A549 (cell line): ENCODE results near the gene FOXP3. TPM values are rescaled to one million over a fixed set of nuclear protein-coding genes. Genes with fewer than 3 reads are reported as not detected.

Experiments used
- ATAC-seq, 2 experiments: fragments of 200-7000 bp in 1 of 2; fragments of >200 bp in 1 of 2; cut with Nextera tagmentation in 1 of 2; cut with Tn5 transposase in 1 of 2; 3 replicates each; pipeline versions ENCODE4 v1.8.0 to v1.9.1; 2018 to 2020; ENCODE audit warnings: mild to moderate bottlenecking in 1 of 2, moderate library complexity in 1 of 2
- CTCF ChIA-PET: fragments of 300-600 bp; sonication (Branson Sonifier 250); formaldehyde crosslinking; extraction: SDS; loops from one replicate; lab custom pipeline; 2021; ENCODE audit warnings: antibody characterized with exemption, inconsistent platforms; lab: Yijun Ruan, JAX
- POLR2A ChIA-PET: fragments of 350-600 bp; formaldehyde crosslinking; extraction: SDS; loops from one replicate; lab custom pipeline; 2021; ENCODE audit warnings: antibody characterized with exemption, inconsistent platforms; lab: Yijun Ruan, JAX
- DNase-seq, 2 experiments: peaks; one replicate each; pipeline versions ENCODE4 v3.0.0 to v3.0.0-alpha.2; 2011 to 2016; ENCODE audit warnings: low read depth in 1 of 2, low spot score in 1 of 2
- FAIRE-seq: peaks from 2 replicates; lab custom pipeline; 2011; peaks lifted over from hg19 to GRCh38; lab: Jason Lieb, UNC
- H3K27ac ChIP-seq, 2 experiments: fragments of >200 bp; sonication (Bioruptor Twin); formaldehyde crosslinking; 3 replicates each; pipeline ENCODE4 v1.5.1; 2016 to 2017
- H3K4me1 ChIP-seq: fragments of >200 bp; sonication (Bioruptor Twin); formaldehyde crosslinking; 3 replicates; pipeline ENCODE4 v1.6.1; 2016
- H3K4me2 ChIP-seq: fragments of >200 bp; sonication (Bioruptor Twin); formaldehyde crosslinking; 3 replicates; pipeline ENCODE4 v1.6.1; 2016
- H3K4me3 ChIP-seq: fragments of >200 bp; sonication (Bioruptor Twin); formaldehyde crosslinking; 3 replicates; pipeline ENCODE4 v1.5.1; 2016
- H3K9me3 ChIP-seq: fragments of >200 bp; sonication (Bioruptor Twin); formaldehyde crosslinking; 3 replicates; pipeline ENCODE4 v1.6.1; 2016
- CBX8 ChIP-seq: fragments of 200-600 bp; sonication (generic); IDR thresholded peaks from 2 replicates; pipeline ENCODE4 v1.6.1; 2016
- CHD4 ChIP-seq: fragments of 200-600 bp; sonication (generic); IDR thresholded peaks from 2 replicates; pipeline ENCODE4 v1.6.1; 2016; ENCODE audit warnings: antibody characterized with exemption, mild to moderate bottlenecking, borderline replicate concordance
- EHF ChIP-seq: fragments of 250-450 bp; sonication (Bioruptor Pico); IDR thresholded peaks from 2 replicates; pipeline ENCODE4 v1.5.0; 2020; ENCODE audit warnings: mild to moderate bottlenecking
- EP300 ChIP-seq, 2 experiments: fragments of >200 bp; sonication (Bioruptor Twin); formaldehyde crosslinking; IDR thresholded peaks; 2 replicates in 1 of 2; 3 replicates in 1 of 2; pipeline ENCODE4 v1.6.1; 2016 to 2017
- ESRRA ChIP-seq: fragments of 150-350 bp; IDR thresholded peaks from 2 replicates; pipeline ENCODE4 v1.6.1; 2014; ENCODE audit warnings: mild to moderate bottlenecking, low read length, borderline replicate concordance
- FOSB ChIP-seq: fragments of 250-450 bp; sonication (Bioruptor Pico); IDR thresholded peaks from 2 replicates; pipeline ENCODE4 v1.5.0; 2020; ENCODE audit warnings: mild to moderate bottlenecking, moderate library complexity
- HEYL ChIP-seq: fragments of 250-450 bp; sonication (Bioruptor Pico); IDR thresholded peaks from 2 replicates; pipeline ENCODE4 v1.8.0; 2021; ENCODE audit warnings: mild to moderate bottlenecking, moderate library complexity
- HOXB13 ChIP-seq: fragments of 250-450 bp; sonication (Bioruptor Pico); IDR thresholded peaks from 2 replicates; pipeline ENCODE4 v1.5.0; 2020; ENCODE audit warnings: low read depth, mild to moderate bottlenecking, moderate library complexity
- JUN ChIP-seq, 2 experiments: fragments of >200 bp; sonication (Bioruptor Twin); formaldehyde crosslinking; IDR thresholded peaks; 2 replicates in 1 of 2; 3 replicates in 1 of 2; pipeline ENCODE4 v1.6.1; 2016 to 2017
- MAFK ChIP-seq: fragments of 450-650 bp; IDR thresholded peaks from 2 replicates; pipeline ENCODE4 v1.6.1; 2014; ENCODE audit not compliant: partially characterized antibody
- MYC ChIP-seq: IDR thresholded peaks from 2 replicates; pipeline ENCODE4 v1.6.1; 2012; ENCODE audit warnings: mild to moderate bottlenecking, inconsistent platforms, low read length, improper control_type of control experiment, borderline replicate concordance
- NPAS2 ChIP-seq: fragments of 250-450 bp; sonication (Bioruptor Pico); IDR thresholded peaks from 2 replicates; pipeline ENCODE4 v1.8.0; 2022; ENCODE audit warnings: mild to moderate bottlenecking, moderate library complexity, borderline replicate concordance
- PBX3 ChIP-seq: IDR thresholded peaks from 2 replicates; pipeline ENCODE4 v1.6.1; 2012
- PHF8 ChIP-seq: fragments of 200-600 bp; sonication (generic); IDR thresholded peaks from 2 replicates; pipeline ENCODE4 v1.6.1; 2016; ENCODE audit warnings: low read depth, mild to moderate bottlenecking, antibody characterized with exemption, moderate library complexity, borderline replicate concordance
- POLR2AphosphoS2 ChIP-seq: conservative IDR thresholded peaks from 2 replicates; pipeline ENCODE4 v1.6.1; 2012; ENCODE audit warnings: low read length, improper control_type of control experiment, inconsistent platforms
- RFX5 ChIP-seq: fragments of 450-650 bp; IDR thresholded peaks from 2 replicates; pipeline ENCODE4 v1.7.1; 2014; ENCODE audit warnings: antibody characterized with exemption, mild to moderate bottlenecking, moderate library complexity
- SREBF2 ChIP-seq: fragments of 450-650 bp; IDR thresholded peaks from 2 replicates; pipeline ENCODE4 v1.6.1; 2014; ENCODE audit warnings: mild to moderate bottlenecking, moderate library complexity
- TP53 ChIP-seq: fragments of 250-450 bp; sonication (Bioruptor Pico); IDR thresholded peaks from 2 replicates; pipeline ENCODE4 v1.5.0; 2021; ENCODE audit warnings: mild to moderate bottlenecking, moderate library complexity
- WGBS: methylation state at CpG from one replicate; pipeline ENCODE4 v1.1.6; 2017; ENCODE audit errors: missing lambda C conversion rate; 5-methylcytosine and 5-hydroxymethylcytosine counted together
- polyA plus RNA-seq, 4 experiments: library from polyadenylated mRNA; depleted of rRNA in 3 of 4; stranded (reverse); fragments of >200 nt; fragmentation: RNase III in 1 of 4; extraction: RNeasy Plus Mini Kit Qiagen cat#74134 plus additional on column Dnase treatment in 1 of 4; gene quantifications; 2 replicates in 3 of 4; 3 replicates in 1 of 4; pipeline ENCODE4 v1.2.3, GENCODE V29; 2011 to 2017
- TF ChIP-seq, protein P1 (sequence below): fragments of 150-350 bp; IDR thresholded peaks from 2 replicates; pipeline ENCODE4 v1.6.1; 2014; ENCODE audit warnings: low read depth, mild to moderate bottlenecking, low read length
- TF ChIP-seq, protein P2 (sequence below): fragments of 200-600 bp; sonication (generic); IDR thresholded peaks from 2 replicates; pipeline ENCODE4 v1.6.1; 2016; ENCODE audit warnings: antibody characterized with exemption, mild to moderate bottlenecking, moderate library complexity

FOXP3 gene
- polyA plus RNA-seq, 2 of the 4 experiments (the other 2 are of a cell fraction): 0.04 to 0.13 TPM

- Histone ChIP-seq H3K4me3 (no peak overlapping the region), H3K4me2 (no peak overlapping the region), H3K4me1 (no peaks in the 10 kb centered on the region), H3K27ac (no peak overlapping the region)
- DNase-seq (no peak), FAIRE-seq (no peak)
- POLR2A ChIA-PET: no interaction called here
- WGBS: 0% methylated on average over 1 of the region's 1 CpG
- TF ChIP-seq HEYL (CRISPR knock-in tag): no peak
- TF ChIP-seq HOXB13 (CRISPR knock-in tag): no peak
- no peak for TF ChIP-seq MYC
- TF ChIP-seq SREBF2: no peak
- no peak for TF ChIP-seq EHF (CRISPR knock-in tag)
- TF ChIP-seq FOSB (CRISPR knock-in tag): no peak
- no peak for TF ChIP-seq MAFK
- TF ChIP-seq, protein P1, sequence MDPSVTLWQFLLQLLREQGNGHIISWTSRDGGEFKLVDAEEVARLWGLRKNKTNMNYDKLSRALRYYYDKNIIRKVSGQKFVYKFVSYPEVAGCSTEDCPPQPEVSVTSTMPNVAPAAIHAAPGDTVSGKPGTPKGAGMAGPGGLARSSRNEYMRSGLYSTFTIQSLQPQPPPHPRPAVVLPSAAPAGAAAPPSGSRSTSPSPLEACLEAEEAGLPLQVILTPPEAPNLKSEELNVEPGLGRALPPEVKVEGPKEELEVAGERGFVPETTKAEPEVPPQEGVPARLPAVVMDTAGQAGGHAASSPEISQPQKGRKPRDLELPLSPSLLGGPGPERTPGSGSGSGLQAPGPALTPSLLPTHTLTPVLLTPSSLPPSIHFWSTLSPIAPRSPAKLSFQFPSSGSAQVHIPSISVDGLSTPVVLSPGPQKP: no peak
- TF ChIP-seq, all 56 proteins: peak for 0
- CTCF ChIA-PET: no interaction called here
- no peak for ATAC-seq
- H3K9me3 ChIP-seq: no peaks in the 10 kb centered on the region
Measured at GRCh38 chrX:49212861-49213260, 51.6 kb downstream of the FOXP3 start.

DNA sequence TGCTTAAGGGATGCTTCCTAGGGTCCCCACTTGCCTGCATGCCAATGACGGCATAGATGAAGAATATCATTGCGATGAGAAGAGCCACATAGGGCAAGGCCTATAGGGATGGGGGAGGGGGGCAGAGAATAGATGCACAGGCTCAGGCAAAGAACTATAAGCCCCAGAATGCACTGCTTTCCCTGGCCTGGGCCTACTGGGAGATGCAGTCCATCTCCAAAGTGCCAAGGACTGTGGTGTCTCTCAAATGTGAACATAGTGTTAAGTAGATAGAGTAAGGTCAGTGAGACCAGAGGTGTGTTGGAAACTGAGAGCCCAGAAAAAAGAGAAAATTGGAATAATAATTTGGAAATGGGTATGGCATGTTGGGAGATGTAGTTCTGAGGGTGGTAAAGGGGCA lies 52.3 kb downstream of the FOXP3 start:
- H3K4me1 ChIP-seq: no peaks in the 10 kb centered on the region
- no peak overlapping the region for H3K27ac ChIP-seq
- no peak overlapping the region for H3K4me3 ChIP-seq
- ATAC-seq: no peak
- WGBS: 29% methylated on average over 2 of the region's 2 CpGs
- H3K9me3 ChIP-seq: no peaks in the 10 kb centered on the region
- POLR2A ChIA-PET: no interaction called here
- TF ChIP-seq CHD4 (no peak), CBX8 (no peak), PBX3 (no peak)
- no peak overlapping the region for H3K4me2 ChIP-seq
- no peak for FAIRE-seq
- CTCF ChIA-PET: no interaction called here
- DNase-seq: no peak

DNA sequence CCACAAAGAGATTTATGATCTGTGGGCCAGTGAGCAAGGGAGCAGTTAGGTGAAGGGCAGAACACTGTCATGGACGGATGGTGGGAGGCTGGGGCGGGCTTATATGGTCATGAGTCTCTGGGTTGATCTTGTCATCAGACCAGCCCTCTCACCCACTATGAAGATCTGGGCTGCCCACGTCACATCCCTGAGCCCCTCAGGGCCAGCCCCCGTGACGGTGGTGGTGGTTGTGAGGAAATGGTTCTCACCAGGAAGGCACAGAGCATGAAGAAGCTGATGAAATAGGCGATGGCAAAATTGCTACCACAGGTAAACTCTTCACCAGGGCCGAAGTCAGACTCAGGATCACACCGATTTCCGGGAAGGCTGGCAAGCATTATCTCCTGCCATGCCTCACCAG lies 53.4 kb downstream of the FOXP3 start:
- Histone ChIP-seq H3K9me3 (no peaks in the 10 kb centered on the region), H3K4me1 (no peaks in the 10 kb centered on the region), H3K27ac (no peak overlapping the region), H3K4me2 (no peak overlapping the region), H3K4me3 (no peak overlapping the region)
- WGBS: 39% methylated on average over 9 of the region's 9 CpGs
- TF ChIP-seq, protein P2, sequence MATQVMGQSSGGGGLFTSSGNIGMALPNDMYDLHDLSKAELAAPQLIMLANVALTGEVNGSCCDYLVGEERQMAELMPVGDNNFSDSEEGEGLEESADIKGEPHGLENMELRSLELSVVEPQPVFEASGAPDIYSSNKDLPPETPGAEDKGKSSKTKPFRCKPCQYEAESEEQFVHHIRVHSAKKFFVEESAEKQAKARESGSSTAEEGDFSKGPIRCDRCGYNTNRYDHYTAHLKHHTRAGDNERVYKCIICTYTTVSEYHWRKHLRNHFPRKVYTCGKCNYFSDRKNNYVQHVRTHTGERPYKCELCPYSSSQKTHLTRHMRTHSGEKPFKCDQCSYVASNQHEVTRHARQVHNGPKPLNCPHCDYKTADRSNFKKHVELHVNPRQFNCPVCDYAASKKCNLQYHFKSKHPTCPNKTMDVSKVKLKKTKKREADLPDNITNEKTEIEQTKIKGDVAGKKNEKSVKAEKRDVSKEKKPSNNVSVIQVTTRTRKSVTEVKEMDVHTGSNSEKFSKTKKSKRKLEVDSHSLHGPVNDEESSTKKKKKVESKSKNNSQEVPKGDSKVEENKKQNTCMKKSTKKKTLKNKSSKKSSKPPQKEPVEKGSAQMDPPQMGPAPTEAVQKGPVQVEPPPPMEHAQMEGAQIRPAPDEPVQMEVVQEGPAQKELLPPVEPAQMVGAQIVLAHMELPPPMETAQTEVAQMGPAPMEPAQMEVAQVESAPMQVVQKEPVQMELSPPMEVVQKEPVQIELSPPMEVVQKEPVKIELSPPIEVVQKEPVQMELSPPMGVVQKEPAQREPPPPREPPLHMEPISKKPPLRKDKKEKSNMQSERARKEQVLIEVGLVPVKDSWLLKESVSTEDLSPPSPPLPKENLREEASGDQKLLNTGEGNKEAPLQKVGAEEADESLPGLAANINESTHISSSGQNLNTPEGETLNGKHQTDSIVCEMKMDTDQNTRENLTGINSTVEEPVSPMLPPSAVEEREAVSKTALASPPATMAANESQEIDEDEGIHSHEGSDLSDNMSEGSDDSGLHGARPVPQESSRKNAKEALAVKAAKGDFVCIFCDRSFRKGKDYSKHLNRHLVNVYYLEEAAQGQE: no peak
- TF ChIP-seq TP53 (CRISPR knock-in tag) (no peak), JUN (IDR thresholded peaks at IDR 0.05) (no peak), ESRRA (no peak), NPAS2 (CRISPR knock-in tag) (no peak), PHF8 (no peak), RFX5 (no peak), EP300 (IDR thresholded peaks at IDR 0.05) (no peak), POLR2AphosphoS2 (no peak)
- ATAC-seq (no peak), FAIRE-seq (no peak), DNase-seq (no peak)
- CTCF ChIA-PET: no interaction called here
- POLR2A ChIA-PET: no interaction called here
